LNCAP (cell line): ENCODE measurements around the gene SPEF1.

ENCODE experiments used
- TF ChIP-seq, protein P1 (sequence below): fragments of 450-650 bp; IDR thresholded peaks from 2 replicates; pipeline ENCODE4 v1.5.1; 2017; ENCODE audit warnings: mild to moderate bottlenecking

SPEF1 gene

DNA sequence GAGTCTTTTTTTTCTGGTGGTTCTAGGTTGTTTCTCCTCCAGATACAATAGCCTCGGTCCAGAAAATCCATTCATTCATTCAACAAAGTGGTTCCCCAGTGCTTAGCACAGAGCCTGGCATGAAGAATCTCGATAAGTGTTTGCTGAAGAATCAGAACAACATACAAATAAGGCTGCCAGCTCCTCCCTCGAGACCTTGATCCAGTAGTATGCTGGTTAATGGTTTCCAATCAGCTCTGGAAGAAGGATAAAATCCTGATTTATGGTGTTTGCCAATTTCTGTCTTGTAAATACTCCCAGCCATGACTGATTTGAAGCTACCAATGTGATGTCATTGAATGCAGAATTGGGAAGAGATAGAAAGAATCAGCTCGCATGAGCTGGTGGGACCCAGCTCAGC is 45.5 kb downstream of the SPEF1 start:
- TF ChIP-seq, protein P1, sequence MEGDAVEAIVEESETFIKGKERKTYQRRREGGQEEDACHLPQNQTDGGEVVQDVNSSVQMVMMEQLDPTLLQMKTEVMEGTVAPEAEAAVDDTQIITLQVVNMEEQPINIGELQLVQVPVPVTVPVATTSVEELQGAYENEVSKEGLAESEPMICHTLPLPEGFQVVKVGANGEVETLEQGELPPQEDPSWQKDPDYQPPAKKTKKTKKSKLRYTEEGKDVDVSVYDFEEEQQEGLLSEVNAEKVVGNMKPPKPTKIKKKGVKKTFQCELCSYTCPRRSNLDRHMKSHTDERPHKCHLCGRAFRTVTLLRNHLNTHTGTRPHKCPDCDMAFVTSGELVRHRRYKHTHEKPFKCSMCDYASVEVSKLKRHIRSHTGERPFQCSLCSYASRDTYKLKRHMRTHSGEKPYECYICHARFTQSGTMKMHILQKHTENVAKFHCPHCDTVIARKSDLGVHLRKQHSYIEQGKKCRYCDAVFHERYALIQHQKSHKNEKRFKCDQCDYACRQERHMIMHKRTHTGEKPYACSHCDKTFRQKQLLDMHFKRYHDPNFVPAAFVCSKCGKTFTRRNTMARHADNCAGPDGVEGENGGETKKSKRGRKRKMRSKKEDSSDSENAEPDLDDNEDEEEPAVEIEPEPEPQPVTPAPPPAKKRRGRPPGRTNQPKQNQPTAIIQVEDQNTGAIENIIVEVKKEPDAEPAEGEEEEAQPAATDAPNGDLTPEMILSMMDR = no peak

DNA sequence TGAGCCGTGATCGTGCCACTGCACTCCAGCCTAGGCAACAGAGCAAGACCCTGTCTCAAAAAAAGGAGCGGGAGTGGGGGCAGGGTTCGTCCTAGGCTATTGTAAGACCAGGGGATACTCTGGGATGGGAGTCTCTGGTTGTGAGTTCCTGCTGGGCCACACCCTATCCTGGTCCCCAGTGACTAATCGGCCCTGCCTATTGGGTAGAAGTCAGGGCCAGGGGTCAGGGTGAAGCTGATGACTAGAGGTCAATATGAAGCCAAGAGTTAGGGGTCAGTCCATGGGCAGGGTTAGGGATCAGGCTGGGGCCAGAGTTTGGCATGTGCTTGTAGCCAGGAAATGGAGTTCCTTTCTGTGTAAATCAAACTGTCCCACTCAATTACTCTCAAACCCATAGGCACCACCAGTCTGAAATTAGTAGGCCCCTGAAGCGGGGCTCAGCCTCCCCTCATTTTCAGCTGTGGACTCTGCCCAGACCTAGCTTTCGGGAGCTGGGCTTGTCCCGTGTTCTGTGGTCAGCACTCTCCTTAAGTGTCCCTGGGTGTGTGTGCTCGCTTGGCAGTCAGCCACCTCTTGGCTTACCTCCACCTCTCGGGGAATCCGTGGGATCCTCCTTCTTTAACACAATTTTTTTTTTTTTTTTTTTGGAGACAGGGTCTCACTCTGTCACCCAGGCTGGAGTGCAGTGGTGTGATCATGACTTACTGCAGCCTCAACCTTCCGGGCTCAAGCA is 47.0 kb downstream of the SPEF1 start:
- TF ChIP-seq, protein P1 = no peak

DNA sequence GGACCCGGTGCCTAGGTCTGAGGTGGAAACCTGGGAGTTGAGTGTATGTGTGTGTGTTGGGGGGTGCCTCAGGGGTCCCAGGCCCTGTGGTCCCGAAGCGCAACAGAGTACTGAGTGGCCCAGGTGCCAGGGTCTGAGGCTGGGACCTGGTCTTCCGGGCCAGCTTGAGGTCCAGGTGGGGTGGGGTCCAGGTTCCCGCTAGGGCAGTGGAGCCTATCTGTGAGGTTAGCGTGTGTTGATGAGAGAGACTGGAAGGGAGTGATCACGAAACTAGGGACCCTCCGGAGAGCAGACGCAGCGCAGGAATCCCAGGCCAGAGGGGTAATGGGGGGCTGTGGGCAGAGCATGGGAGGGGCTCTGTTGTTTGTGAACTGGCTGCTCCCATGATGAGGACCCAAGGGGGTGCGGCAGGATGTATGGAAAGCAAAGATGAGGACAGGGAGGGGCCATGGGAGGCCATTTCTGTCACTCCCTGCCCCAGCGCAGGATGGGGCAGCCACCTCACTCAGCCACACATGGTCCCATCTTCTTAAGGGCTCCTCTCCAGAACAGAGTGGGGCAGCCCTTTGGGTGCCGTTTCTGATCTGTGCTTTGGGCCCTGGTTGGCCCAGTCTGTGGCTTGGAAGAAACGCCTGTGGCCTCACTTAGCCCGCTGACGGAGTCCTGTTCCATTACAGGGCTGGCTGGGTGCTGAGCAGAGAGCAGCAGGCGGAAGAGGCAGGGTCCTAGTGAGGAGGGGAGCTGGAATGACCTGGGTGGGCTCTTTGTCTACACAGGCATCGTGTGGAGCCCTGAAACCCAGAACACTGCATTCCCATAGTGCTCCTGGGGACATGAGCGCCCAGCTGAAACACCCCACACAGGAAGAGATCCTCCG is 47.9 kb downstream of the SPEF1 start:
- TF ChIP-seq, protein P1 = no peak

DNA sequence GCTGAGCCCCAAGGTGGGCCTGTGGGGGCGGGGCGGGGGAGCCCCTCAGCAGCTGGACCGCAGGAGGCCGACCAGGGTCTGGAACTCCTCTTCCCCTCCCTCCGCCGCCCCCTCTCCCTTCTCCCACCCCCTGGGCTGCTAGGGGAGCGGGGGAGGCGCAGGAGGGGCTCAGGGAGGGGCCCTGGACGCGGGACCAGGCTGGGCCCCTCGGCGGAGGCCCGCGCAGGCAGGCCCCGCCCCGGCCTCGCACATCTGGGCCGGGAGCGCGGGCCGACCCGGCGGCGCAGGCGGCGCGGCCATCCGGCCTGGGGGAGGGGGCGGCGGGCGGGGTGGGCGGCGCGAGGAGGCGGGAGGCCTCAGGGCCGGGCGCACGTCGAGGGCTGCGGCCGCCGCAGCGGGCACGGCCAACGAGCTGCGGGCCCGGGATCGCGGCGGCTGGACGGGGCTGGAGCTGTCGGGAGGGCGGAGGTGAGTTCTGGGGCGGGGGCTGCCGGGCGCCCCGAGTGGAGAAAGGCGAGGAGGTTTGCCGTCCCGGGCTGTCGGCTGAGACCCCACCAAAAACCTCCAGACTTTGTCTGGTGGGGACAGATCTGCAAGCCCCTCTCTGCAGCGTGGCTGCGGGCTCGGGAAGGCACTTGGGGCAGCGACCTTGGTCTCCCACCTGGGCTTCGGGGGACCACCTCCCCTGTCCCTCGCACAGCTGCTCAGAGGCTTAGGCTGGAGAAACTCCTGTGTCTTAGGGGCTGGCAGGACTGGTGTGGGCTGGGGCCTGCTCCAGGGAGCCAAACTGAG is 48.7 kb downstream of the SPEF1 start, which contains the start of gene HSPA12B:
TSS of gene HSPA12B (plus strand) at position 359 of the 792 bp plus-strand sequence. CDS start 5,990 bp downstream, outside the sequence.
- TF ChIP-seq, protein P1 = no peak

DNA sequence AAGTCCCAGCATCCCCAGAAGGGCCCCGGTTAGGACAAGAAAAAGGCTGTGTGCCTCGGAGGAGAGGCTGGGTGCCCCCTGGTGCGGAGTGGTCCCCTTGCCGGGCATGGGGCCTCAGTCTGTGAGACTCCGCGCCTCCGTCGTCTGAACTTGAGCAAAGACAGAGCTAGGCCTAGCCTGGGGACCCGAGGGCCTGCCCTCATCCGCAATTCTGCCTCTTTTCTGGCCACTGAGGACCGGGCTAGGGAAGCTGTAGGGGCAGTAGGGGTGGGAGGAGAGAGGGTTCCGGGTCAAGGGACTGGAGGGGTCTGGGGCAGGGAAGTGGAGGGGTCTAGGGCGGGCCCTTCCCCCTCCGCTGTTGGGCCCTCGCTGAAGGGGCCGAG is 49.3 kb downstream of the SPEF1 start:
- TF ChIP-seq, protein P1 = no peak

DNA sequence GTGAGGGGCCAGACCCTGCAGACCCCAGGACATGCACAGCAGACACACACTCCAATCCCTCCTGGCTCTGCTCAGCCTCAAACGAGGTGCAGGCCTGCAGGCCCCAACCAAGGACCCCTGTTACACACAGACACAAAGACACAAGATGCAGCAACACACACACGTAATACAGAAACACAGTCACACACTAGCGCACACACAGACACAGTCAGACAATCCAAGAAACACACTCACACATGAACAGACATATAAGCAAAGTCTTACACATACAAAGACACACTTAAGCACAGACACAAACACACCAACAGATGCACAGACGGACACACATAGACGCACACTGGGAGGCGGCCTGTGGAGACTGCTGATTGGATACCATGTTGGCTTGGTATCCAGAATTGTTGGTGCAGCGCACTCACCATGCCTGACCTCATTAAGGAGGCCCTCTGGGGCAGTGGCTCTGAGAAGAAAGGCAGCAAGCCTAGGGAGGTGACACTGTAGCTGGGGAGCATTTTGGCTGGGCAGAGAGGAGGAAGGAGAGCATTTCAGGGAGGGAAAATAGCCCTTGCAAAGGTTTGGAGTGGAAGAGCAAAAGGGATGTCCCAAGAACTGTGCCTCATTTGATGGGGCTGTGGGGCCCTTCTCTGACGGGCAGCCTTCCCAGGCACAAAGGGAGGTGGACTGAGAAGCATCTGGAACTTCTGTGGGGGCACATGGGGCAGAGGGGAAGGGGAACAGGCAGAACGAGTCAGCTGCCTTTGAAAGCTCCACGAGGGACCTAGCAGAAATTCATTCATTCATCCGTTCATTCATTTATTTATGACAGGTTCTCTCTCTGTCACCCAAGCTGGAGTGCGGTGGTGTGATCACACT is 50.2 kb downstream of the SPEF1 start:
- TF ChIP-seq, protein P1 = no peak
